Liver (tissue), 9 donors: ENCODE data around the gene STX7. TPM values are rescaled to one million over a fixed set of nuclear protein-coding genes. Genes with fewer than 3 reads are reported as not detected.

ENCODE experiments used
- DNase-seq: peaks from one replicate; pipeline ENCODE4 v3.0.0-alpha.2; 2017; ENCODE audit warnings: low spot score
- H3K27ac ChIP-seq, 2 donors: one replicate each; pipeline ENCODE4 v1.7.0; 2013; ENCODE audit warnings: inconsistent platforms in 2 of 2, low read length in 2 of 2, control low read depth in 1 of 2, low read depth in 1 of 2, mild to moderate bottlenecking in 1 of 2
- H3K27me3 ChIP-seq, 4 donors: one replicate each; pipeline versions ENCODE4 v1.6.1 to v1.7.0; 2013; ENCODE audit warnings: low read length in 3 of 4, inconsistent platforms in 1 of 4, mild to moderate bottlenecking in 1 of 4, moderate library complexity in 1 of 4; ENCODE audit not compliant: control insufficient read depth in 4 of 4, insufficient read depth in 4 of 4
- H3K36me3 ChIP-seq, 4 donors: one replicate each; pipeline versions ENCODE4 v1.6.1 to v1.7.0; 2013; ENCODE audit warnings: low read length in 3 of 4, mild to moderate bottlenecking in 3 of 4, low read depth in 1 of 4, moderate library complexity in 1 of 4; ENCODE audit not compliant: control insufficient read depth in 4 of 4, insufficient read depth in 3 of 4
- H3K4me1 ChIP-seq, 4 donors: one replicate each; pipeline versions ENCODE4 v1.6.1 to v1.7.0; 2013; ENCODE audit warnings: low read length in 3 of 4, mild to moderate bottlenecking in 3 of 4, moderate library complexity in 1 of 4; ENCODE audit not compliant: control insufficient read depth in 4 of 4, insufficient read depth in 4 of 4
- H3K4me3 ChIP-seq, 3 donors: one replicate each; pipeline versions ENCODE4 v1.6.1 to v1.7.0; 2013; ENCODE audit warnings: low read length in 3 of 3, control low read depth in 1 of 3, low read depth in 1 of 3, mild to moderate bottlenecking in 1 of 3
- H3K9ac ChIP-seq, 2 donors: one replicate each; pipeline ENCODE4 v1.7.0; 2013; ENCODE audit warnings: low read length in 2 of 2, mild to moderate bottlenecking in 2 of 2, moderate library complexity in 2 of 2, control low read depth in 1 of 2, low read depth in 1 of 2
- H3K9me3 ChIP-seq, 4 donors: one replicate each; pipeline versions ENCODE4 v1.6.1 to v1.7.0; 2013; ENCODE audit warnings: low read length in 3 of 4; ENCODE audit not compliant: control insufficient read depth in 4 of 4
- CTCF ChIP-seq: fragments of 150-350 bp; IDR thresholded peaks from 2 replicates; pipeline ENCODE4 v1.5.1; 2017; ENCODE audit warnings: improper control_type of control experiment, low read depth, low read length; ENCODE audit not compliant: missing input control
- FOXA1 ChIP-seq: IDR thresholded peaks from 2 replicates; pipeline ENCODE4 v1.6.1; 2016; ENCODE audit warnings: antibody characterized with exemption
- FOXA2 ChIP-seq: IDR thresholded peaks from 2 replicates; pipeline ENCODE4 v1.6.1; 2016; ENCODE audit warnings: antibody characterized with exemption
- GABPA ChIP-seq, 2 donors: IDR thresholded peaks in 1 of 2; conservative IDR thresholded peaks in 1 of 2; 2 replicates each; pipeline ENCODE4 v1.6.1; 2016; ENCODE audit warnings: antibody characterized with exemption in 2 of 2, mild to moderate bottlenecking in 1 of 2, moderate library complexity in 1 of 2
- HNF4G ChIP-seq: IDR thresholded peaks from 2 replicates; pipeline ENCODE4 v1.6.1; 2016; ENCODE audit warnings: antibody characterized with exemption
- JUND ChIP-seq, 2 donors: IDR thresholded peaks; 2 replicates each; pipeline ENCODE4 v1.6.1; 2016; ENCODE audit warnings: antibody characterized with exemption in 2 of 2
- MAX ChIP-seq: IDR thresholded peaks from 2 replicates; pipeline ENCODE4 v1.6.1; 2016; ENCODE audit warnings: antibody characterized with exemption
- NR2F2 ChIP-seq: IDR thresholded peaks from 2 replicates; pipeline ENCODE4 v1.6.1; 2016; ENCODE audit warnings: antibody characterized with exemption
- RAD21 ChIP-seq, 2 donors: IDR thresholded peaks; 2 replicates each; pipeline ENCODE4 v1.6.1; 2016; ENCODE audit warnings: antibody characterized with exemption in 2 of 2, mild to moderate bottlenecking in 2 of 2
- SP1 ChIP-seq: IDR thresholded peaks from 2 replicates; pipeline ENCODE4 v1.6.1; 2018; ENCODE audit warnings: antibody characterized with exemption, mild to moderate bottlenecking
- TAF1 ChIP-seq: conservative IDR thresholded peaks from 2 replicates; pipeline ENCODE4 v1.6.1; 2016; ENCODE audit warnings: antibody characterized with exemption, mild to moderate bottlenecking
- ZBTB33 ChIP-seq: IDR thresholded peaks from 2 replicates; pipeline ENCODE4 v1.6.1; 2016; ENCODE audit warnings: antibody characterized with exemption
- WGBS: extraction: QIAGEN DNeasy Blood & Tissue Kit; methylation state at CpG from one replicate; pipeline ENCODE4 v1.1.7; 2013; 5-methylcytosine and 5-hydroxymethylcytosine counted together
- polyA plus RNA-seq, 2 donors: library from polyadenylated mRNA; stranded (reverse) in 1 of 2; unstranded in 1 of 2; fragments of 200-250 nt in 1 of 2; fragments of >200 nt in 1 of 2; fragmentation: Nextera tagmentation in 1 of 2; extraction: Ambion mirVana in 1 of 2; gene quantifications; one replicate each; pipeline versions ENCODE4 v1.2.1 to v1.2.3, GENCODE V29; 2013 to 2015
- total RNA-seq, 2 donors: library from RNA; depleted of rRNA; stranded (reverse); fragments of >200 nt; gene quantifications; one replicate each; pipeline ENCODE4 v1.2.3, GENCODE V29; 2014
- donor health status: healthy.
- donor health status: healthy.
- donor health status: healthy.
- donor health status: healthy.
- donor health status: healthy.

Gene STX7
- total and polyA plus RNA-seq, 4 donors, result 7.5 to 20.0 (median 14.3) TPM

- Histone ChIP-seq H3K4me1 (no peaks in the 10 kb centered on the region), H3K9me3 (no peaks in the 10 kb centered on the region), H3K27me3 (no peaks in the 10 kb centered on the region), H3K4me3 (no peak within 1 kb of the TSS), H3K36me3 (no peaks in the 10 kb centered on the region), H3K27ac (no peak within 1 kb of the TSS), H3K9ac (no peak within 1 kb of the TSS)
- TF ChIP-seq RAD21 (IDR thresholded peaks at IDR 0.05) (no peak), CTCF (no peak), SP1 (no peak), GABPA (IDR thresholded peaks at IDR 0.05 in 1 of 2, conservative IDR thresholded peaks at IDR 0.05 in 1 of 2) (no peak), JUND (IDR thresholded peaks at IDR 0.05) (no peak), TAF1 (no peak), FOXA1 (no peak)
- no peak for DNase-seq
- 93% methylated on average over 2 of the region's 2 CpGs for WGBS
Observed at GRCh38 chr6:132552372-132552771, 39.5 kb upstream of the STX7 start, which contains the start of gene TAAR8. Gene TAAR8, plus strand, starts transcription at chr6:132552672. Its CDS starts 21 bp downstream, at chr6:132552693.

- Histone ChIP-seq H3K27me3 (no peaks in the 10 kb centered on the region), H3K9me3 (no peaks in the 10 kb centered on the region), H3K9ac (no peak overlapping the region), H3K4me1 (no peaks in the 10 kb centered on the region), H3K36me3 (no peaks in the 10 kb centered on the region), H3K4me3 (no peak overlapping the region), H3K27ac (no peak overlapping the region)
- 89% methylated on average over 4 of the region's 4 CpGs for WGBS
- DNase-seq, result no peak
- TF ChIP-seq ZBTB33 (no peak), SP1 (no peak), HNF4G (no peak)
Observed at GRCh38 chr6:132551214-132551613, 38.3 kb upstream of the STX7 start.

- Histone ChIP-seq H3K27me3 (no peaks in the 10 kb centered on the region), H3K27ac (no peak overlapping the region), H3K36me3 (no peaks in the 10 kb centered on the region), H3K4me3 (no peak overlapping the region), H3K4me1 (no peaks in the 10 kb centered on the region), H3K9ac (no peak overlapping the region), H3K9me3 (no peaks in the 10 kb centered on the region)
- 92% methylated on average over 4 of the region's 4 CpGs for WGBS
- TF ChIP-seq GABPA (IDR thresholded peaks at IDR 0.05 in 1 of 2, conservative IDR thresholded peaks at IDR 0.05 in 1 of 2) (no peak), JUND (IDR thresholded peaks at IDR 0.05) (no peak), SP1 (no peak), RAD21 (IDR thresholded peaks at IDR 0.05) (no peak), FOXA2 (no peak), ZBTB33 (no peak), TAF1 (no peak), NR2F2 (no peak), CTCF (no peak), MAX (no peak)
- no peak for DNase-seq
Observed at GRCh38 chr6:132548746-132549463, 36.0 kb upstream of the STX7 start.
